ENCODE results near the gene ATP9B.

The ATP9B gene, protein sequence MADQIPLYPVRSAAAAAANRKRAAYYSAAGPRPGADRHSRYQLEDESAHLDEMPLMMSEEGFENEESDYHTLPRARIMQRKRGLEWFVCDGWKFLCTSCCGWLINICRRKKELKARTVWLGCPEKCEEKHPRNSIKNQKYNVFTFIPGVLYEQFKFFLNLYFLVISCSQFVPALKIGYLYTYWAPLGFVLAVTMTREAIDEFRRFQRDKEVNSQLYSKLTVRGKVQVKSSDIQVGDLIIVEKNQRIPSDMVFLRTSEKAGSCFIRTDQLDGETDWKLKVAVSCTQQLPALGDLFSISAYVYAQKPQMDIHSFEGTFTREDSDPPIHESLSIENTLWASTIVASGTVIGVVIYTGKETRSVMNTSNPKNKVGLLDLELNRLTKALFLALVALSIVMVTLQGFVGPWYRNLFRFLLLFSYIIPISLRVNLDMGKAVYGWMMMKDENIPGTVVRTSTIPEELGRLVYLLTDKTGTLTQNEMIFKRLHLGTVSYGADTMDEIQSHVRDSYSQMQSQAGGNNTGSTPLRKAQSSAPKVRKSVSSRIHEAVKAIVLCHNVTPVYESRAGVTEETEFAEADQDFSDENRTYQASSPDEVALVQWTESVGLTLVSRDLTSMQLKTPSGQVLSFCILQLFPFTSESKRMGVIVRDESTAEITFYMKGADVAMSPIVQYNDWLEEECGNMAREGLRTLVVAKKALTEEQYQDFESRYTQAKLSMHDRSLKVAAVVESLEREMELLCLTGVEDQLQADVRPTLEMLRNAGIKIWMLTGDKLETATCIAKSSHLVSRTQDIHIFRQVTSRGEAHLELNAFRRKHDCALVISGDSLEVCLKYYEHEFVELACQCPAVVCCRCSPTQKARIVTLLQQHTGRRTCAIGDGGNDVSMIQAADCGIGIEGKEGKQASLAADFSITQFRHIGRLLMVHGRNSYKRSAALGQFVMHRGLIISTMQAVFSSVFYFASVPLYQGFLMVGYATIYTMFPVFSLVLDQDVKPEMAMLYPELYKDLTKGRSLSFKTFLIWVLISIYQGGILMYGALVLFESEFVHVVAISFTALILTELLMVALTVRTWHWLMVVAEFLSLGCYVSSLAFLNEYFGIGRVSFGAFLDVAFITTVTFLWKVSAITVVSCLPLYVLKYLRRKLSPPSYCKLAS

DNA sequence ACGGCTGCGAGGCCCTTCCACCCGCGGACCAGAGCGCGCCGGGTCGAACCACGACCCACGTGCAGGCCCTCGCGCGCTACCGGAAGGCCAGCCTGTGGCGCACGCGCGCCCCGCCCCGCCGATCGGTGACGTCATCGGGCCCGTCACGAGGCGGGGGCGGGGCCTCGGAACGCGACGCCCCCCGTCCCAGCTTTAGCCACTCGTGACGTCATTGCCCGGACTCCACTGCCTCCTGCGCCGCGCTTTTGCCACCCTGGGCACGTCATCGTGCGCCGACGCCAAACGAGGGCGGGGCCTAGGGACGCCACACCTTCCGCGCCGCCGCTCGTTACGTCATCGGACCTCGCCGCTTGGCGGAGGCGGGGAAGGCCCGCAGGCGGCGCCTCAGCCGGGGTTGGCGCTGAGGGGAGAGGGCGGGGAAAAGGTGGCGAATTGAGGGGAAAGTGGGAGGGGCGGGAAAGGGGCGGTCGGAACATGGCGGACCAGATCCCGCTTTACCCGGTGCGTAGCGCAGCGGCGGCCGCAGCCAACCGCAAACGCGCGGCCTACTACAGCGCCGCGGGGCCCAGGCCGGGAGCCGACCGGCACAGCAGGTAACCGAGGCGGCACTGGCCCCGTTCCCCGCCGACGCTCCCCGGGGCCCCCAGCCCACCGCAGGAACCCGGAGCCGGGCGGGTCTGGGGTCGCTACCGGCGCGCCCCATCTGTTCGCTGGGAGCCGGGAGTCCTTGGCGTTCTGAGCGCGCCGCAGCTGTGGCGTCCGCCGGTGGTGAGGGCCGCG, at the start of gene ATP9B:
TSS of gene ATP9B (plus strand) at position 458 of the 780 bp plus-strand sequence. CDS start at position 475, 17 bp downstream.
- DNase-seq: peak; percentile 100

DNA sequence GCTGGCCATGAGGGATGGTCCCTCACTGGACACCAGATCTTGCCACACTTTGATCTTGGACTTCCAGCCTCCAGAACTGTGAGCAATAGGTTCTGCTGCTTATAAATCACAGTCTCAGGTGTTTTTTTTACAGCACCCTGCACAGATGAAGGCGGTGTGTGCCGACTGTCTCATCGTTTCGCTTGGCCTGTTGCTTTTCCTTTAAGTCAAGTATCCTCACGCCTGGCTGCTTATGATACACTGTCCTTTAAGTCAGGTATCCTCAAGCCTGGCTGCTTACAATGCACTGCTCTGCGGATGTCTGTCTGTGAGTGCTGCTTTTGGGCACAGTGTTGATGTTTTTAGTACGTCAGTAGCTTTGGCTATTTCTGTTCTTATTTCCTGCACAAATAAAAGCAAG, 49.3 kb upstream of the ATP9B start:
- DNase-seq: no peak

DNA sequence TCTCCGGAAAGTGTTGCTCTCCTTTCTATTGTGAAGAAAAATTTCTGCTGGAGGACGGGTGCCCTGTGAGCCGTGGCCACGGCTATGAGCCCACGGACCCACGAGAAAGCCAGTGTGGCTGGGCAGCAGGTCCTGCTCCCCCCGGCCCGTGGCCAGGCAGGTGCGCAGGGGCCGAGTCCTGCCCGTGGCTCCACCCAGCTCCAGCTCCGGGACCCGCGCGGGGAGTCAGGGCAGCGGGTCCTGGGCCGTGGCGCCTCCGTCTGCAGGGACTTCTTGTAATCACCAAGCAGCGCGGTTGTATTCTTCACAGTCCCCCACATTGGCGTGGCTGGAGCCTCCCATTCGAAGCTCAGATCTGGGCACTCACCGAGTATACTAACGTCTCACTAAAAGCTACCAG, 46.6 kb upstream of the ATP9B start:
- DNase-seq: no peak

DNA sequence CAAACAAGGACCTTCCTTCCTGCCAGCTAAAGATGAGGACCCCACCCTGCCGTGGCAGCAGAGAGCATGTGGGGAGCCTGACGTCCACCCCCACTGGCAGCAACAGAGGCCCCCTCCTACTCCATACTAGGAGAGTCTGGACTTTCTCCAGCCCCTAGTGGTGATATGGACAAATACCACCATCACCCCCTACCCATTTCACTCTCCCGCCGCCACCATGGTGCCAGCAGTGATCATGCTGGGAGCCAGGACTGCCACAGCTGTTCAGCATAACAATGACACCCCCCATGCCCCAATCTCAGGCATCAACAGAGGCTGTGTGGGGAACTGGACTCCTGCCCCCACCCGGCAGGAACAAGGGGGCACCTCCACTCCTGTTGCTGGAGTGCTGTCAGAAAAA, 42.7 kb upstream of the ATP9B start:
- DNase-seq: no peak

DNA sequence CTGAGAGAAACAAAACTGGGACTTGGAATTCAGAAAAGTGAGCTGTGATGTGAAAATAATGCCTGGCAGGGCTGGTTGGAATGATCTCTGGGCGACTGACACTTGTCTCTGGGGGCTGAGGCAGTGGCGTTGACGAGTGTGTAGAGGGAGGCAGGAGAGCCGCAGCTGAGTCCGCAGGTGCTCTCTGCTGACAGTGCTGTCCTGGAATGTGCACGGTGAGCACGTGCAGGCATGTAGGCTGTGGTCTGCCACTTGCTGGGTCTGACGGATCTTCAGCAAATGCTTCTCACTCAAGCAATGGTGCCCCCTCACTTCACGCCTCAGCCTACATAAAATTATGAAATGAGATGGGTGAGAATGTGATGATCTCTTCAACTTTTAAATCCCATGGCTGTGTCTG, 38.5 kb upstream of the ATP9B start:
- no peak for DNase-seq

DNA sequence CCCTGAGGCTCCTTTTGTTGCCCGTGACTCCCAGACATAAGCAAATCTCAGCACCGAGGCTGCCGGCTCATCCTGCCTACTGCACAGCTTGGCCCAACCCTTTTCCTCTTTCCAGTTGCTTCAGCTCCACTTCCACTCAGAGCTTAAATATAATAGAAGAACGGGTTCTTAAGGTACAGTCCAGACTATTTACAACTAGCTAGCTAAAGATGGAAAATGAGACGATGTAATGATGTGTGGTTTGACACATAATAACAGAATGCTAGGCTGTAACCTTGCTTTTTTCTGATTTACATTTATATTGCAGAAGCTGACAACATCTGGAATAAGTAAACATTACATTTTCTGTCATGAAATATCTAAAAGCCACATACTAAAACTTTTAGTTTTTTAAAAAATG, 26.9 kb upstream of the ATP9B start:
- DNase-seq: no peak

DNA sequence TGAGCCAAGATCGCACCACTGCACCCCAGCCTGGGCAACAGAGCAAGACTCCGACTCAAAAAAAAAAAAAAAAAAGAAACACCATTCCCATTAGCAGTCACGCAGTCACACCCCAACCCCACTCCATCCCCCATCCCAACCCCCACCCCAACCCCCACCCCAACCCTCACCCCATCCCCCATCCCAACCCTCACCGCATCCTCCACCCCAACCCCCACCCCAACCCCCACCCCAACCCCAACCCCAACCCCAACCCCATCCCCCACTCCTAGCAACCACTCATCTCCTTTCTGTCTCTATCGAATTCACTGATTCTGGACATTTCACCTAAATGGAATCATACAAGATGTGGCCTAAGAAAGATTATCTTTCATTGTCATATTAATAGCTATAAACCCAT, 25.9 kb upstream of the ATP9B start:
- no peak for DNase-seq

DNA sequence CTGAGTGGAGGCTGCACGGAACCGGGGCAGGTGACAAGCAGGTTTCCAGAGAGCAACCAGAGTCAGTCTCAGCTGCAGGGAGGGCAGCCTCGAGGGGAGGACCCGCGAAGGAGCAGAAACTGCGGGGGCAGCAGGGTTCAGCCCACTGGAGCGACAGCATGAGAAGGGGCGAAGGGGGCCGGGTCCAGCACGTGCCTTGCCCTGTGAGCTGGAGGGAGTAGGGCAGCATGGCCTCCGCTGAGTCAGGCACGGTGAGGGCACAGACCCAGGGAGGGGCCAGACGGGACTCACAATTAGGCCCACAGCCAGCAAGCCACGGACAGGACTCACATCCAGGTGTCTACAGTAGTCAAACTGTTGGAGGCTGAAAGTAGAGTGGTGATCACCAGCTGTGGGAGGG, 22.7 kb upstream of the ATP9B start:
- DNase-seq: no peak

DNA sequence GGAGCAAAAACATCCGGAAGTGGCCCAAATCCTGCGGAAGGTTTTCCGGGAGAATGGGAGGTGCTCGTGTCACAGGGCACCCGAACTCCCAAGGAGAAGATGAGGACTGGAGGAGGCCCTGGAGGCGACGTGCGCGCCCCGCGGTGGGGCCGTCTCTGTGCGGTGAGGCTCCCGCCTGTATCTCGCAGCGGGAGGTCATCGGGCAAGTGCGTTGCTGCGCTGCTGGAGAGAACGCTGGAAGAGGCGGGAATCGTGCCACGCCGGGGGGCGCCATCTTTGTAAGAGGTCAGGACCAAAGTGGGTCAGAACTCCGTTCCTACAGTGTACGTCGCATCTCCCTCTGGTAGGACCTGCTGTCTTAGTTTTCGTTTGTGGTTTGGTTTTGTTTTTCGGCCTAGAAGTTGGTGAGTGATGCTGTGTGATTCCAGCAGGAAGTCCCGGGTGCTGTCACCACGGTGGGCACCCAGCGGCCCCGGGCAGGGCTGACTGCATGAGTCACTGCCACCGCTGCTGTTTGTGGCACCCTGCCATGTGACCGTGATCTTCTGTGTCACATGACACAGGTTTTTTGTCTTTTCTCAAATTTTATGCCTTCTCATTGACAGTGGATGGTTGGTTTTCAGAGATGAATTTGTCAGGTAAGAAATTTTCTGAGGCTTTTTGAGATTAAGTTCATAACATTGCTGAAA, 21.5 kb upstream of the ATP9B start:
- DNase-seq: no peak

DNA sequence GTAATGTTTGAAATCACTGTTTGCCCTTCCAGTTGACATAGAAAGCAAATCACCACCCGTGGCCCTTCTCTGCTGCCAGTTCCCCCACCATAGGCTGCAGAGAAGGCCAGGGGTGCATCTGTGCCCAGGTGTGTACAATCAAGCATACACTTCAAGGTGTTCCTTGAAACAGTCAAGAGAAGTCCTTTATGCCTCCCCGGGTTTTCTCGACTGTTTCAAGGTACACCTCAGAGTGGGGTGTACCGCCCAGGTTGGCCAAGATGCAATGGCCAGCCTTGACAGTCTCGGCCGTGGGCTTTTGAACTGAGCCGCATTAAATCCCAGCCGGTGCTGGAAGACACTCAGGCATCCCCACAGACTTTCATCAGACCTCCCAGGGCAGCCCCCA, 21.0 kb upstream of the ATP9B start:
- DNase-seq: no peak

DNA sequence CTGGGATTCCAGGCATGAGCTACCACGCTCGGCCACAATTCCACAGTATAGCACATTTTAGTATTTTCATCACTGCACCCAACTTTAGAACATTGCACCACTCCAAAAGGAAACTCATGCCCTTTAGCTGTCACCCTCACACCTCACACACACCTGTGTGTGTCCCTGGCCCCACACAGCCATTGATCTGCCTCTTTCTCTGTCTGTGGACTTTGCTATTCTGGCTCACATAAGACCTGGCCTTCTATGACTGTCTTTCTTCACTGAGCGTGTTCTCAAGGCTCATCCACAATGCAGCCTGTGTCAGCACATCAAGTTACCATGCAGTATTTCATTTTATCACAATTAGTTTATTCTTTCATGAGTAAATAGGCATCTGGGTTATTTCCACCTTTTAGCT, 19.7 kb upstream of the ATP9B start:
- no peak for DNase-seq

DNA sequence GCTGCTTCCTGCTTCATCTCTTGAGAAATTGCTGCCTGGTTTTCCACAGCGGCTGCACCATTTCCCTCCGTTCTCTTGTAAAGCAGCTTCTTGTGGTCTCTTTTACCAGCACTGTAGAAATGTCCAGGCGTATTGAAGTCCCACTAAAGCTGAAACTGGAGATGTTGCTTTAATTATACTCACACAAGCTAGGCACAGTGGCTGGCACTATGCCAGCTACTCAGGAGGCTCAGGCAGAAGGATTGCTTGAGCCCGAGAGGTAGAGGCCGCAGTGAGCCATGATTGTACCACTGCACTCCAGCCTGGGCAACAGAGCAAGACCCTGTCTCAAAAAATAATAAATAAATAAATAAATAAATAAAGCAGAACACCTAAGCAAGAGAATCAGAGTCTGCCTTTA, 19.2 kb upstream of the ATP9B start:
- no peak for DNase-seq

DNA sequence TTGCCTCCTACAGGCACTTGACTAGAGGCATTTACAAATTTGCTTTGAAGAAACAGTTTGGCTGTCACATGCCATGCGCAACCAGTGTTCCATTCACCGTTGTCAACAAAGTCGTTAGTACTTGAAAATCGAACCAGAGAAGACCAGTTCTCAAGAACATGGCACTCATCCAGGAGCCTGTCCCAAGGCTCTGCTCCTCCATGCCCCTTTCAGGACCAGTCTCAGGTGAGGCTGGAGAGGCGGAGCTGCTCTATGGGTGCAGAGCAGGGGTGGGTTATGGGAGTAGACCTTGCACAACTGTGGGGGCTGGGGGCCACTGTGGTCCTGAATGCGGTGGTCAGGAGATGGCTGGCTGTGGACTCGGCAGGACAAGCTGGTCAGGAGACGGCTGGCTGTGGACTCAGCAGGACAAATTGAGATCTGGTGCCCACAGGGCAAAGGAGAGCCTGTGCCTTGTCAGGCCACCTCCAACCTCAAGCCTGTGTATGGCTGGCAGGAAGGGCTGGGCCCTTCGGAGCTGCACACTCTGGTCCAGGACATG, 12.3 kb upstream of the ATP9B start:
- no peak for DNase-seq

DNA sequence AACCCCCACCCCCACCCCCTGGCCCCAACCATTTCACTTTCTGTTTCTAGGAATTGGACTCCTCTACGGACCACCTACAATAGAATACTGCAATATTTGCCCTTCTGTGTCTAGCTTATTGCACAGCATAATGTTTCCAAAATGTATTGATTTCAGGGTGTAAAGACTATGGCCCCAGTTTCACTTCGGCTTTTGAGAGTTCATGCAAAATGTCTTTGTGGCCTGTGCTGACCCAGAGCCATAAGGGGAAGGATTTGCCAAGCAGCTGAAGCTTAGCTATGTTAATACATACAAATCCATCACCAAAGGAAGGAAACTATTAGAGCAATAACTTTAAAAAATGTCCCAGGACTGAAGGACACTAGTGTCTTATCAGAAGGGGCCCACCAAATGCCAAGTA, 11.2 kb upstream of the ATP9B start:
- no peak for DNase-seq

DNA sequence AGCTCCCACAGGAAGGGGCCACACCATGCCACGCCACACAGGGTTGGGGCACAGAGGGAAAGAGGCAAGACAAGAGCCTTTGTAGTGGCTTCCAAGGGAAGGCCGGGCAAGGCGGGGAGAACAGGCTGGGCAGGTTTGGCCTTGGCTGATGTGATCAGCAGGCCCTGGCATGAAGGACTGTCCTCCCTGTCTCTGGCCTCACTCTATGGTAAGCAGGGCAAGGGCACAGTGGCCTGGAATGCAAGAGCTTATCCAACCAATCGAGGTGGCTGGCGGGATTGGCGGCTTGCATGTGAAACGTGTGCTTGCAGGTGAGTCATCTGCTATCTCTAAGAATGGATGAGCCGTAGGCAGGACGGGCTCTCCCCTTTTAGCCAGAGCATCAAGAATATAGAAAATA, 6.4 kb upstream of the ATP9B start:
- DNase-seq: no peak

DNA sequence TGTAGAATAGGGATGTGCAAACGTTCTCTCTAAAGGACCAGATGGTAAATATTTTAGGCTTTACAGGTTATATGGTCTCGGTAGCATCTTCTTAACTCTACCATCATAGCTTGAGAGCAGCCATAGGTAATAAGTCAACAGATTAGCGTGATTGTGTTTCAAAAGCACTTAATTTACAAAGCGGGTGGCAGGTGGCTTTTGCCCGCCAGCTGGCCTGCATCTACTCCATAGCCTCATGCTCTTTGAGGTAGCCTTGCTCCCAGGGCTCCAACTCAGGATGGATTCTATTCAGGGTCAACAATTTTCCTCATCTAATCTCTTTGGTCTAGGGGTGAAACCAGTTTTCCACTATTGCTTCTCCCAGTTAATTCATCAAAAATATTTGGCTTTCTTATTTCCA, 5.0 kb upstream of the ATP9B start:
- no peak for DNase-seq

DNA sequence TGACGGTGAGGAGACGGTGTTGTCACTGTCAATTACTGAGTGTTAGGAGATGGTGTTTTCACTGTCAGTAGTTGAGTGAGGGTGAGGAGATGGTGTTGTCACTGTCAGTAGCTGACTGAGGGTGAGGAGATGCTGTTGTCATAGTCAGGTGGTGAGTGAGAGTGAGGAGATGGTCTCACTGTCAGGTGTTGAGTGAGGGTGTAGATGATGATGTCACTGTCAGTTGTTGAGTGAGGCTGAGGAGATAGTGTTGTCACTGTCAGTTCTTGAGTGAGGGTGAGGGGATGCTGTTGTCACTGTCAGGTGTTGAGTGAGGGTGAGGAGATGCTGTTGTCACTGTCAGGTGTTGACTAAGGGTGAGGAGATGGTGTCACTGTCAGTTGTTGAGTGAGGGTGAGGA, 3.4 kb upstream of the ATP9B start:
- no peak for DNase-seq

DNA sequence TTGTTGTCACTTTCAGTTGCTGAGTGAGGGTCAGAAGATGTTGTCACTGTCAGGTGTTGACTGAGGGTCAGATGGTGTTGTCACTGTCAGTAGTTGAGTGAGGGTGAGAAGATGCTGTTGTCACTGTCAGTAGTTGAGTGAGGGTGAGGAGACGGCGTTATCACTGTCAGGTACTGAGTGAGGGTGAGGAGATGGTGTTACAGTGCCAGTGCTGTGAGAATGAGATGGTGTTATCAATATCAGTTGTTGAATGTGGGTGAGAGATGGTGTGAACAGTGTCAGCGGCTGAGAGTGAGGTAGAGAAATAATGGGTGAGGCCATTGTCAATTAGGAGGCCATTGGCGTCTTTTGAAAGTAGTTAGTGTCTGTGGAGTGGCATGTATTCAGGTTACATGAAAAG, 1.6 kb upstream of the ATP9B start:
- no peak for DNase-seq

DNA sequence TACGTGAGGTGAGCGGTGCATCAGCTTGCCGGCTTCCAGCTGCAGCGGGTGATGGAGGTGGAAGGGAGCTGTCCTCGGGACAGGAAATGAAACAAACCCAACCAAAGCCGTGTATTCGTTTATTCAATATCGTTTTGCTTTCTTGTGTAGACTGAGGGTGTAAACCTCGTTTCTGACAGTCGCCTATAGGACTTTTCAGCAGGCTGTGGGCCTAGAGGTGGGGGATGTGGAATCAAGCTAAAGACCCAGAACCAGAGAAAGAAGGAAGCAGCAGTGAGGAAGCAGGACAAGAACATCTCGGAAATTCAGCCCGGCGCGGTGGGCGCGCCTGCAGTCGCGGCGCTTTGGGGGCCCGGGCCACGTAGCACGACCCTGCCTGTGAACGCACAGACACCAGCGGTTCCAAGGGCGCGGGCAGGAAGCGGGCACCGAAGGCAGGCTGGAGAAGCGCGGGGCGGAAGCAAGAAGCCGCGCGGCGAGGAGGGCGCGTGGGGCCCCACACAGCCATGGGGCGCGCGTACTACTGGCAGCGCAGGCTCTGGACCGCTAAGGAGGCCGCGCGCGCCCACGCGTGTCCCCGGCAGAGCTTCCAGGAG, 755 bp upstream of the ATP9B start:
- DNase-seq: no peak

DNA sequence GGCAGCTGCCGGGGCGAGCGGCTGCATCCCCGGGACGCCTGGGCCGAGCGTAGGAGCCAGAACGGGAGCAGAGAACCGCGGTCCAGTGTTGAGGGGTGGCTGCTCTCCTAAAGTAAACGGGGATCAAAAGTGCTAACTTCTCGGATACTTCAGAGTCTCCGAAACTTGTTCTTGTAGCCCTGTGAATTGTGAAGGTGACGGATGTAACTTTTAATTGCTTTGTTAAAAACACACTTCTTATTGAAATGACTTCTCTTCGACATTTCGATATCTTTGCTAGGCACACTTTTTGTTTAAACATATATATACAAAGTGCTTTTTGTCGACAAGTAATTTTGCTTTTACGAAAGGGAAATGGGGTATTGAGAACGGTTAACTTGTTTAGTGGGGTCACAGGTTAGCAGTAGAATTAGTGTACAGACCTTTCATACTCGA, 540 bp downstream of the ATP9B start:
- DNase-seq: peak; percentile 73

DNA sequence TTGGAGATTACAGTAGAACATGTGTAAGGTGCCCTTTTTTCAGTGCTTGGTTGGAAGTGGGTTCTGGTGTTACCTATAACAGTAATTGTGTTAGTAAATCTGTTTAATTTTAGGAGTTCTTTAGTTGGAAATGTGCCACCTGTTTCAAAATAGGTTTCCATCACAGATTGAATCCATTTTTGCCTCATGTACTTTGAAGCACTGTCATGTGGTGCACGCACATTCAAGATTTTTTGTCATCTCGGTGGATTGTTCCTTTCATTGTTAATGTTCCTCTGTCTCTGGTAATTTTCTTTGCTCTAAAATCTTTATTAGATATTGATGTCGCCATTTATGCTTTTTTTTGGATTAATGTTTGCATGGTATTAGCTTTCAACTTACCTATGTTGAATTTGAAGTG, 1.3 kb downstream of the ATP9B start:
- no peak for DNase-seq

DNA sequence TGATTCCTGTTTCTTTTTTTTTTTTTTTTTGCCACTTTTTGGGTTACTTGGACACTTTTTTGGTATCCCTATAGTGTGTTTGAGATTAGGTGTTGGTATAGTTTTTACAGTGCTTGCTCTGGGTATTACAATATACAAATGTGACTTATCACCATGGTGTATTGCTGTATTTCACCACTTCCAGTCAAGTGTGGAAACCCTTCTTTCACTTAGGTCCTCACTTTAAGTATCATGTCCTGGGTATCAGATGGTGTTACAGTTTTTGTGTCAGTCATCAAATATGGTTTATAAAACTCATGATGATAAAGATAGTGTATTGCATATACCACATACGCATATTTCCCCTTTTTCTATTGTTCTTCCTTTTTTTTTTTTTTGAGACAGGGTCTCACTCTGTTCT, 1.8 kb downstream of the ATP9B start:
- no peak for DNase-seq

Data from activated CD8-positive, alpha-beta memory T cell treated with anti-CD3 and anti-CD28 coated beads, Interleukin-2, amount 50 U/mL, for 48 hours (primary cell).